Dermis blood vessel endothelial cell (primary cell): Measurements from ENCODE around the gene H3-3A. TPM values are rescaled to one million over a fixed set of nuclear protein-coding genes. Genes with fewer than 3 reads are reported as not detected.

ENCODE experiments used
- DNase-seq: peaks from one replicate; pipeline ENCODE4 v3.0.0; 2010
- total RNA-seq: library from RNA; depleted of rRNA; stranded (reverse); fragments of >200 nt; gene quantifications from 2 replicates; pipeline ENCODE4 v1.2.3, GENCODE V29; 2014

H3-3A gene
- 205 and 269 TPM in 2 replicates for total RNA-seq

DNA sequence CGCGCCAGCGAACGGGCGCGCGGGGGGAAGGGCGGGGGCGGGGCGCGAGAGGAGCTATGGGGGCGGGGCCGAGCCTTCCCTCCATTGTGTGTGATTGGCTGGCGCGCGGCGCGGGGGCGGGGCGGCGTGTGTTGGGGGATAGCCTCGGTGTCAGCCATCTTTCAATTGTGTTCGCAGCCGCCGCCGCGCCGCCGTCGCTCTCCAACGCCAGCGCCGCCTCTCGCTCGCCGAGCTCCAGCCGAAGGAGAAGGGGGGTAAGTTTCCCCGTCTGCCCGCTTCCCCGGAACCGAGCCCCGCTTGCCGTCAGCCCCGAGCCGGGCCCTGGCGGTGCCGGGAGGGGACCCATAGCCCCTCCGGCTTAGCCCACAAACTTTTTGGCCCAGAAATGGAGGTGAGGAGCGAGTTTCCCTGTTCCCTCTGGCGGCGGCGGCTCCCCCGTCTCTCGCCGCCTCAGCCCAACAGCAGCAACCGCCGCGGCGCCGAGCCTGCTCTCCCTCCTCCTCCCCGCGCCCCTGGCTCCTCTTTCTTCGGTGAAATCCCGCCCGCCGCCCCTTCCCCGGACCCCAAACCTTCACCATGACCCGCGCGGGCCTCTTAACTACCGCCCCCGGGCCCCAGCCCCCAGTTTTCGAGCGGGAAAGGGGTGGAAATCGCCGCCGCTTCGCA is at the start of gene H3-3A:
Gene H3-3A (plus strand): TSS at position 159 of the 666 bp plus-strand sequence. CDS start 1,636 bp downstream, outside the sequence.
- DNase-seq: peak; percentile 96

DNA sequence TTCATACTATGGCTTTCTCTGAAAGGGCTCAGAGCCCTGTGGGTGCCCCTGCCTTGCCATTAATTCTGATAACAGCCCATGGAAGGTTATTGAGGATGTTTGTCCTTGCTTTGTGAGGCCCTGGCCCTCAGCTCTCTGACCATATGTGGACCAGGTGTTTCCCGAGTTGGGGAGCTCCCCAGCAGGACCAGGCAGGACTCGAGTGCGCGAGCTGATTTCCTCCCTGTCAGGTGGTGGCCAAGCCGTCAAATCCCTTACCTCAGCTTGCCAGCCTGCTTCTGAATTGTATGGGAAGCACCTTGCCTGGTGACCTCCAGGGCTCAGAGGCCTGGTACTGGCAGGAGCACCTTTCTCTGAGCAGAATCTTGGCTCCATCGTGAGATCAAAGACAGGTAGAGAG is 45.4 kb upstream of the H3-3A start:
- DNase-seq: peak; percentile 71

DNA sequence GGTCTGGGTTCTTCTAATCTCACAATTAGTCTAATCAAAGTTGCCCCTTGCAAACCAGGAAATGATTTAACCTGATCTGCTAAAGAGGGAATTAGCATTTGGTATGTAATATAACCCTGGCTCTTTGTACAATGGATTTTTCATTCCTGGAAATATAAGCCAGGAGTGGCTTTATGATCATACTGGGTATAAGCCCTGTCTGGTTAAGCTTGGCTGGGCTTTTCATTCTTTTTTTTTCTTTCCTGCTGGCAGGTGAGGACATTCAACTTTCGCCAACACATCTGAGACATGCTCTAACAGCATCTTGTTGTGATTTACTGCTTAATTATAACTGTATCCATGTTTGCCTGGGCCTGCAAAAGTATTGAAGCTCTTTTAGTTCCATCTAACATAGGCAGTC is 42.9 kb upstream of the H3-3A start:
- DNase-seq: no peak

DNA sequence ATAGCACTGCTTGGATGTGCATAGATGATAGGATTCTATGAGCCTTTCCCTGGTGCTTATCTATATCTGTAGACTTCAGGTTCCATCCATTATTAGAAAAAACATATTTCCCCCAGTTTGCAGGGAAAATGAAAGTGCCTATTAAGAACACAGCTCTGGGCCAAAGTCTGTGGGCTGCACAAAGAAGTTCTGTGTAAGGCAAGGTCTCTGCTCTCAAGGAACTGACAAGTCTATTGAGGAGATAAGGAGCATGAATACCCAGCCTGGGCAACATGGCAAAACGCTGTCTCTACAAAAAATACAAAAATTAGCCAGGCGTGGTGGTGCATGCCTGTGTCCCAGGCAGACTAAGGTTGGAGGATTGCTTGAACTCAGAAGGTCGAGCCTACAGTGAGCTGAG is 41.1 kb upstream of the H3-3A start:
- no peak for DNase-seq

DNA sequence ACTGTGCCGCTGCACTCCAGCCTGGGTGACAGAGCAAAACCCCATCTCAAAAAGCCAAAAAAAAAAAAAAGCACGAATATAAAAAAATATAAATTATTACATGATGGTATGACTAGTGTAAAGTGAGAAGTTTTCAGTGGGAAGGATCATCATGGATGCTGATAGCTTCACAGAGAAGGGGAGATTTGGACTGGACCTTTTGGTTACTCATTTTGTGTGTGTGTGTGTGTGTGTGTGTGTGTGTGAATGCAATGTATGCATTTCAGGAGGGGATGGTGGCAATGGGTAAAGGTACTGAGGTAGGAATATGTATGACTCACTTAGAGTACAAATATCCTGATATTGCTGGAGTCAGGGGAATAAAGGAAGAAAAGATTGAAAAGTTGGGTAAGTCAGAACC is 40.7 kb upstream of the H3-3A start:
- DNase-seq: no peak

DNA sequence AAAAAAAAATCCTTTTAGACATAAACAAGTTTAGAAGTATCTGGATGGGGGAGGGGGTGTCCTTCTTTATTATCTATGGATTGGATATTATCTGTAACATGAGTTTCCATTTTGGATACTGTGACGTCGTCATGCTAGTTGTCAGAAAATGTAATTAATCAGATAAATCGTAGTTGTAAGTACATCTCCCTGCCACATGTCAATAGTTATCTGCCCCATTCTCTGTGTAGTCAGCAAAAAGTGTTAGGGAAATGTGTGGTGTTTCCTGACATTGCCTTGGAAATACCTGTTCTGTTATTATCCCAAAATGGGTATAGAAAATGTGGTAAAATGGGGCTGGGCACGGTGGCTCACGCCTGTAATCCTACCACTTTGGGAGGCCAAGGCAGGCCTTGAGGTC is 38.8 kb upstream of the H3-3A start:
- no peak for DNase-seq

DNA sequence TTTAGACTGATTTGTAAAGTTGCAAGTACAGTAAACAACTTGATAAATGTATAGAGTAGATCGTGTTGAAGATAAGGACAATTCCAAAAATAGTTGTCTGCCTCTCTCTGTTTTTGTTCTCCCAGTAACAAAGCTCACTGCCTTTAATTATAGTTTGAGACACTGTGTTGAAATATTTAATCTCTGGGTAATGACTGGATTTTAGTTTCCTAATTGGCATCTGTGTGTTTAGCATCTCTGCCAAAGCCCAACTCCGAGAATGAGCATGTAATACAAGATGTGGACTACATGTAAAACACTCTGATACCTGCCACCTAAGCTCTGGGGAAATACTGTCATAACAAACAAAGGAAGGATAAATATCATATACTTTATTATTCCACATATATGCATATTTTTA is 35.7 kb upstream of the H3-3A start:
- DNase-seq: no peak

DNA sequence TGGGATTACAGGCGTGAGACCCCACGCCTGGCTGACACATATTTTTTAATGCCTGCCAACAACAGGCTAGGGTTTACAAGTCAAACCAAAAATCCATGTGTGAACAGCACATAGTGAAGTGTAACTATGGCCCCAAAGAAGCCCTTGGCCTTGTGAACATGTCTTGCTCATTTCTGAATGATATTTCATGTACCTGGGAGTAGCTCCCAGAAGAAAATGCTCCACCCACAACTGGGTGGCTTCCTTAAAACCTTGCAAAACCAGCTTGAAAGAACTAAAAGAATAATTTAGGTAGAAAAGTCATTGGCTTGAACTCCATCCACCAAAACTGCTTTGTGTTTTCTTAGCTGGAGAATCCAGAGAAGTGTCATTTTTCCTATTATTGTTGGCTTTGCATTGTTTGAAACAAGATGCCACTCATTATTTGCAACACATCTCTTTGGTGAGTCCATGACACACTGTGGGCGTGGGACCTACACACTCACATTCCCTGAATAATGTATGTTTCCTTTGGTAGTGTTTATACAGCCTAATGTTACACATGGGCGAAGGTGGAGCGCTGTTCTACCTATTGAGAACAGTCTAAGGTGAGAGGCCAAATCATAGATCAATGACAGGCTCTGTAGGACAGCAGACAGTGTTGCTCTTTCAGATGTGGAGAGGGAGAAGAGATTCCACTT is 34.8 kb upstream of the H3-3A start:
- DNase-seq: no peak

DNA sequence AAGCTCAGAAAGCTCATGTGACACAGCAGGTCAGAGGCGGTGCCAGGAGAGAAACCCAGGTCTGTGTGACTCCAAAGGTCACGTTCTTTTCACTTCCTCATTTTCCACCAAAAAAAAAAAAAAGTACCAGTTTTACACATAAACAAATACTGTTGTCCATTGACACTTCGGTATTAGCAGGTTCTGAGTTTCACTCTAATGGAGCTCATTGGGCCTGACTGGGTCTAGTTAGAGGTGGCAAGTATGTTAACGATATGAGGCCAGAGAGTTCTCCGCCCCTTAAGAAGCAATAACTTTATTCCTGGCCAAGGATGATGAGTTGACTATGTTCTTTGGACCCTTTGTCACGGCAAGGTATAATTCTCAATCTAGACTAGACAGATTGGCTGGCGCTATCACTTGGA is 33.4 kb upstream of the H3-3A start:
- DNase-seq: no peak

DNA sequence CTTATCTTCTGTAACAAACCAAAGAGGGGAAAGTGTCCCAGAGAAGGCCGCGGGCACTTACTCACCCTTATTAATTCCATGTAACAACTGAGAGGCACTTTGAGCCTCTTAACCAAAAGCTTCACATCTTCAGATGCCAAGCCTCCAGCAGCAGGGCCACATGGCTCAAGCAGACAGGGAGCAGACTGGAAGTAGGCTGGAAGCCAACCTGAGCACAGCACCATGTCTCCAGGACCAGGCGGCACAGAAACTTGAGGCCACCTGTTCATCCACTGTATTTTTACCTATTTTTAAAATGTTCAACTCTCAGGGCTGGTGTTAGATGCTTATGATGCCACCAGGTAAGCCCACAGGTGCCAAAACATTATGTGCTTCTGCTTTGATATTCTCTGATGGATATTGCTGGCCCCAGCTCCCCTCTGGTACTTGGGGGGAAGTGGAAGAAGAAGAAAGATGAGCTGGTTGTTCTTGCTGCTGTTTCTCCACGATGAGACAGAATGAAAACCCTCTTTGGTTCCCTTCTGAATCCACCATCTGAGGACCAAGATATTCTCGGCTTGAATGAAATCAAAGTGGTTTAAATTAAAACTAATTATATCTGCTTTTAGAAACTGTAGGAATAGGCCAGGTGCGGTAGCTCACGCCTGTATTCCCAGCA is 32.8 kb upstream of the H3-3A start:
- no peak for DNase-seq

DNA sequence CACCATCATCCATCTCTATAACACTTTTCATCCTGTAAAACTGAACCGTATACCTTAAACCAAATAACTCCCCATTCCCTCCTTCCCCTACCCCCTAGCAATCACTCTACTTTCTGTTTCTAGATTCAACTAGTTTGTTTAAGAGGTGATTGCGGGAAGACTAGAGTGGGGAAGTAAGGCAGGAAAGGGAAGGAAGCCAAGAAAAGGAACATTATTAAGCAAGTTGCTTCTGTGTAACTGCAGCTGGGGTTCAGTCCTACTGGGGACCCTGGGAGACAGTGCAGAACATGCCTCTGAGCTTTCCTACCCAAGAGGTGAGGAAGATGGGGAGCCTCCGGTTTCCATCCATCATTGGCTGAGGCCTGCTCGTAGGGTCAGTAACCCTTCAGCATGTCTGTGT is 28.9 kb upstream of the H3-3A start:
- no peak for DNase-seq

DNA sequence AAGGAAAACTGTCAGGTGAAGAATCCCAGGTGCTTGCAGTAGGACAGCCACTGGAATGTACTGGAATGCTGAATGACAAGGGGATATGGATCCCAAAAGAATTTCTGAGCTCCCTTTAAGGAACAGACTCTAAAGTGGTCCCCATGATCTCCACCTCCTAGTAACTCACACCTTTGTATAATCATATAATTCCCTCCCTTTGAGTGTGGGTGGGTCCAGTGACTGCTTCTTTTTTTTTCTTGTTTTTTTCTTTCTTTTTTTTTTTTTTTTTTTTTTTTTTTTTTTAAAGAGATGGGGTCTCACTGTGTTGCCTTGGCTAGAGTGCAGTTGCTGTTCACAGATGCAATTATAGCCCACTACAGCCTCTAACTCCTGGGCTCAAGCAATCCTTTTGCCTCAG is 28.5 kb upstream of the H3-3A start:
- no peak for DNase-seq

DNA sequence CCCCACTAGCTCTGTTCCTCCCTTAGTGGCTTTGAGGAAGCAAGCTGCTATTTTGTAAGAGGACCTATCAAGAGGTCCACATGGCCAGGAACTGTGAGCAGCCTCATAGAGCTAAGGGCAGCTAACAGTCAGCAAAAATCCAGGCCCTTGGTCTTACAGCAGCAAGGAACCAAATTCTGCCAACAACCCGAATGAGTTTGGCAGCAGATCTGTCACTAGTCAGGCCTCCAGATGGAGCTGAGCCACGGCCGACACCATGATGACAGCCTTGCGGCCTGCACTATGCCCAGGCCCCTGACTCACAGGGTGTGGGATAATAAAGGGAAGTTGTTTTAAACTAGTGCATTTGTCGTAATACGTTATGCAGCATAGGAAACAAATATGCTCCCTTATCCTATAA is 28.0 kb upstream of the H3-3A start:
- DNase-seq: peak; percentile 83

DNA sequence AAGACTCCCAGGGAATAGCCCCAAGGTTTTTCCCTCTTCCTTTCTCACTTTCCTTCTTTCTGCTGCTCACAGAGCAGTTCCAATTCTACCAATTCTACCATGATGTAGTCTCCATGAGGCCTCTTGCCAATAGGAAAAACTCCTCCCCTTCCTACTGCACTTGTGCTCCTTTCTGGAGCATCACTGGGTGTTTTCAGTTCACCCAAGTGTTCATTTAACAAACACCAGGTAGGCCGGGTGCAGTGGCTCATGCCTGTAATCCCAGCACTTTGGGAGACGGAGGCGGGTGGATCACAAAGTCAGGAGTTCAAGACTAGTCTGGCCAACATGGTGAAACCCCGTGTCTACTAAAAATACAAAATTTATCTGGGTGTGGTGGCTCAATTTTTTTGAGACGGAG is 26.6 kb upstream of the H3-3A start:
- no peak for DNase-seq

DNA sequence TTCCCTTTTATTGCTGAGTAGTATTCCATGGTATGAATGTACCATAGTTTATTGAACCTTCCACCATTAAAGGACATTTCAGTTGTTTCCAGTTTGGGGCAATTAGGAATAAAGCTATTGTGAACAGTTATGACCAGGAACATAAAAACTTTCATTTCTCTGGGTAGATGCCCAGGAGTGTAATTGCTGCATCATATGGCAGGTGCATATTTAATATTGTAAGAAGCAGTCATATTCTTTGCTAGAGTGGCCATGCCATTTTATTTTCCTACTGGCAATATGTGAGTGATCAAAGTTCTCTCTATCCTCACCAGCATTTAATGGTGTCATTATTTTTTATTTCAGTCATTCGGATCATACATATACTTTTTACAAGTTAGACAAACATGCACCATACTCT is 23.9 kb upstream of the H3-3A start:
- no peak for DNase-seq

DNA sequence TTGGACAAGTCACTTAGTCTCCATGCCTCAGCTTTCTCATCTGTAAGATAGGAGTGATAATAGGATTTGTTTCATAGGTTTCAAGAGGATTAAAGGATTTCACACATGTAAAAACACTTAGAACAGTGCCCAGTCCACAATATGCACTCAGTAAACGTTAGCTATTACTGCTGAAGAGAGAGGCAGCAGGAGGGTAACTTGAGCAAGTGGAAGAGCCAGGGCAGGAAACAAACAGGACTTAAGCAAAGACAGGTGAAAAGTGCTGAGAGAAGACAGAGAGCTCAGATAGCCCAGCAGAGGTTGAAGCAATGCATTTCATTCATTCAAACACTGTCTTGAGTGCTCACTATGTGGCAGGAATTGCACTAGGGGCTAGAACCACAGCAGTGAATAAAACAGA is 21.1 kb upstream of the H3-3A start:
- no peak for DNase-seq

DNA sequence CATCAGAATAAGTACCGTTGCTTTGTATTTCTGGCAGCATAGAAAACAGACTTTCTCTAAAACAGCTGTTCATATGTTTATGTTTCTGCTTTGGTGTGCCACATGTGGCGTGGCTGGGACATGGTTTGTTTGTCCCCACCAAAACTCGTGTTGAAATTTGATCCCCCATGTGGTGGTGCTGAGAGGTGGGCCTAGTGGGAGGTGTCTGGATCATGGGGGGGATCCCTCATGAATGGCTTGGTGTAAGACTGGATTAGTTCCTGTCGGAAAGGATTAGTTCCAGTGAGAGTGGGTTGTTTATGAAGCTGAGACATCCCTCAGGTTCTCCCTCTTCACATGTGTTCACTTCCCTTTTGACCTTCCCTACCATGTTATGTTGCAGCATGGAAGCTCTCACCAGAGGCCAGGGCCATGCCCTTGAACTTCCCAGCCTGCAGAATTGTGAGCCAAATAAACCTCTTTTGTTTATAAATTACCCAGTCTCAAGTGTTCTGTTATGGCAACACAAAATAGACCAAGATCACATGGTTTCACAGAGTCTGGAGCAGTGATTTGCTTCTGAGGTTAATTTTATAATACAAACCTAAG is 17.9 kb upstream of the H3-3A start:
- no peak for DNase-seq

DNA sequence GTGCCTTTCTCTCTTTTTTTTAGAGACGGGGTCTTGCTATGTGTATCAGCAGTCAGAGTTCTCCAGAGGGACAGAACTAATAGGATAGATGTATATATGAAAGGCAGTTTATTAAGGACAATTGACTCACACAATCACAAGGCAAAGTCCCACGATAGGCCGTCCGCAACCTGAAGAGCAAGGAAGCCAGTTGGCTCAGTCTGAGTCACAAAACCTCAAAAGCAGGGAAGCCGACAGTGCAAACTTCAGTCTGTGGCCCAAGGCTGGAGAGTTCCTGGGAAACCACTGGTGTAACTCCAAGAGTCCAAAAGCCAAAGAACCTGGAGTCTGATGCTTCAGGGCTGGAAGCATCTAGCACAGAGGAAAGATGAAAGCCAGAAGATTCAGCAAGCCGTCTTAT is 16.3 kb upstream of the H3-3A start:
- DNase-seq: no peak

DNA sequence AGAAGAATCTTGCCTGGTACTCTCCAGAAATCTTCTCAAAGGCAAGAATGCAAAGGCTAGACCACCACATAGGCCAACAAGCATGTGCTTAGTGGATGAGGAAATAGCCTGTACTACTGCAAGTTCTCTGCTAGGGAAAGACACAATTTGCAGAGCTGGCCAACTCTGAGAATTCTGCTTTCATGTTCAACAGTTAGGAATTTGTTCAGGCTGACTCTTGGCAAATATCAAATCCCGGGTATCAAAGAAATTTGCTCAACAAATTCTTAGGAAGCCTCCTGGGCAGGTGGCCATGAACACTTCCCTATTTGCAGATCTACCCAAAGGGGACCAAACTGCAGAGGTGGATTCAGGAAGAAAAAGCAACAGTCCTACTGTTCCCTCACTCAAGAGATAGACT is 15.0 kb upstream of the H3-3A start:
- DNase-seq: no peak

DNA sequence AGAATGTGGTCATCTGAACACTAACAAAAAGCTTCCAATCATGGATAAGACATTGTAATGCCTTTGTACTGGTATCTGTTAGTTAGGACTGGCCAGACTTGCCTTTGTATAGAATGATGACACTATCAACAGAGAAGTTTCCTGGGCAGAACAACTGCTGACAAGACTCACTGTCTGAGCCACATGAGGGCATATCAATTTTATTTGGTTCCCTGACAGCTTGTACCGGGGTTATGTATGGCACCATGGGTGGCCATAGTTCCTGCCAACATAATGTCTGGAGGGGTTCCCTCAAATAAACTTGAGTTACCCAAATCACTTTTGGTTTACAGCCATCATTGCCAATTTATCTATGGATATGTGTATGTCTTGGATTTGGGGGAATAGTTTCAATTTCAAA is 13.6 kb upstream of the H3-3A start:
- DNase-seq: no peak

DNA sequence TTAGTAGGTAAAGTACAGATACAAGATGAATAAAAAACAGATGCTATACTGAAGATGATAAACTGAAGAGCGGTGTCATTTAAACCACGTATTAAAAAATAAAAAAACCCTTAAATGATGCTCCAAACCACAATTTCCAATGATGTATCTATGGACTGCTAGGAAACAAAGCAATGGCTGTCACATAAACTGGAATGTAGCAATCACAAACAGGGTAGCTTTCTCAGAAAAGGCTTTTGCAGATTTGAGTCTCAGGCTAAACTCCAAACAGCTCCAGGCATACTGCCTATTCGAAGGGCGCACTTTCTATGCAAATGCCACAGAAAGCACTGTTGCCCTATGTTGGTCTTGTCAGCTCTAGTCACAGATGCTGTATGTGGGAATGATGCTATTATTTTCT is 12.4 kb upstream of the H3-3A start:
- DNase-seq: no peak

DNA sequence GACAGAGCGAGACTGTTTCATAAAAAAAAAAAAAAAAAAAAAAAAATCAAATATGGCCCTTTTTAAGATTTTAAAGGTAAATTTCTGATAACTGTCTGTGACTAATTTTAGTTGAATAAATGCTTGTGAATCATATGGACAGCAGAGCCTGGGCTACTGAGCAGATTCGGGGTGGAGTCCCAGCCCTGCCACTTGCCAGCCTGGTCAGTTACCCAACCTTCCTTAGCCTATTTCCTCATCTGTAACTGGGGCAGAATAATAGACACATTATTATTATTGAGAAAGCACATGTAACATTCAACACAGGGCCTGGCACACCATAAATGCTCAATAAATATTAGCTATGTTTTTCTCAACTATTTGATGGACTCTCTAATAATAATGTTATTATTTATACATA is 11.2 kb upstream of the H3-3A start:
- no peak for DNase-seq

DNA sequence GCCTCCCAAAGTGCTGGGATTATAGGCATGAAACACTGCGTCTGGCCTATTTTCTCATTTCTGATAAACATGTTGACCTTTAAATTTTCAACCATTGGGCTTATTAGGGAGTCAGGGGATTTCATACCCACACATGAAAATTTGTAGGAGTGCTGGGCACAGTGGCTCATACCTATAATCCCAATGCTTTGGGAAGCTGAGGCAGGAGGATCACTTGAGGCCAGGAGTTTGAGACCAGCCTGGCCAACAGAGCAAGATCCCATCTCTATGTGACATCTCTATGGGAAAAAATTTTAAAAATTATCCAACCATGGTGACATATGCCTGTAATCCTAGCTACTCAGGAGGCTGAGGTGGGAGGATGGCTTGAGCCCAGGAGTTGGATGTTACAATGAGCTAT is 10.5 kb upstream of the H3-3A start:
- DNase-seq: no peak
